ENCODE results near the gene NLRP6. TPM values are rescaled to one million over a fixed set of nuclear protein-coding genes. Genes with fewer than 3 reads are reported as not detected.
"Not testable (repeated sequence)": the region's sequence is repeated elsewhere in the genome, so short reads cannot be mapped to it uniquely, and the experiment has no call there.

NLRP6 gene
- total RNA-seq, 2 experiments from 2014 or later = 3.8 to 6.9 TPM

DNA sequence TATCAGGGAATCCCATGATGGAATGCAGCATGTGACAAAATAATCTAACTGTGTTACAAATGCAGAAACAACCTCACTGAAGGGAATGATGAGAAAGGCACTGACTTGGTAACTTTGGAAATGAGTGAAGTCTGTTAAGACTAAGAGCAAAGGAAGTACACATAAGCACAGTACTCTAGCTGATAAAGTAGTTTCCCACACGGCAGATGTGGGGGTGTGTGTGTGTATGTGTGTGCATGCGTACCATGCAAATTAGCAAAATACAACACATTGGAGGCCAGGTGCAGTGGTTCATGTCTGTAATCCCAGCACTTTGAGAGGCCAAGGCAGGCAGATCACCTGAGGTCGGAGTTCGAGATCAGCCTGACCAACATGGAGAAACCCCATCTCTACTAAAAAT, 16.6 kb upstream of the NLRP6 start:
- CTCF ChIA-PET = interaction anchor here (1.7 to 6.5 kb wide), 2 partner anchors 11 to 97 kb away, joined by 4 to 45 read pairs; no protein-coding TSS in a partner anchor

DNA sequence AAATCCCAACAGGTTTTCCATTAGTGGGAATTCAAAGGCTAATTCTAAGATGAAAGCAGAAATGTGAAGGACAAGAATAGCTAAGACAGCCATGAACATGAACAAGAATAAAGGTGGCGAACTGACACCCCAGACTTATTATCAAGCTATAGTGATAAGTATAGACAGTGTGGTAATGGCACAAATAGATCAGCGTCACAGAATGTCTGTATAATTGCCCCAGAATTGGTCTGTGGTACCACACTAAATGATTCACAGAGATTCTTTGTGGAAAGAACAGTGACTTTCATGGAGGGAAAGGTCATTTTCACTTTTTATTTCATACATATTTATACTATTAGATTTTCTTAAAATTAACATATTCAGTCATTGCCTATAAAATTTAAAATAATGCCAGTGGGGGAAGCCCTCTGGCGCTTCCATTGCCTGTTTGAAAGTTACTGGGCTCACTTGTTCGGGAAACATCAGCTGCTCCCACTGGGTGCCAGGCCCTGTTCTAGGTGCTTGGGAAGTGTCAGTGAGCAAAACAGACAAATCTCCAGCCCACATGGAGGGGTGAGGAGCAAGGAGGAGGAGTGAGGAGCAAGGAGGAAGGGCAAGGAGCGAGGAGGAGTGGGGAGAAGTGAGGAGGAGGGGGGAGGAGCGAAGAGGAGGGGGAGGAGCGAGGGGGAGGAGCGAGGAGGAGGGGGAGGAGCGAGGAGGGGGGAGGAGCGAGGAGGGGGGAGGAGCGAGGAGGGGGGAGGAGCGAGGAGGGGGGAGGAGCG, 11.3 kb upstream of the NLRP6 start:
- peaks cover 34% of the 10 kb centered on the region for H3K4me1 Mint-ChIP-seq
- H3K4me3 Mint-ChIP-seq = peak overlapping the region; percentile 7
- no peak for ATAC-seq
- CTCF ChIA-PET = interaction anchor here (1.3 to 4.2 kb wide), 8 partner anchors 10 to 60 kb away, joined by 3 to 35 read pairs (median 8); partner anchors contain the start of genes BET1L, IFITM2, NLRP6 and PGGHG
- no peaks in the 10 kb centered on the region for H3K9me3 Mint-ChIP-seq (ENCODE audit: low read depth)
- peaks cover 5% of the 10 kb centered on the region for H3K36me3 Mint-ChIP-seq
- no peak overlapping the region for H3K27ac Mint-ChIP-seq
- H3K27me3 Mint-ChIP-seq = no peaks in the 10 kb centered on the region
- DNase-seq = no peak

More for the DNA sequence above, 16.6 kb upstream of the NLRP6 start:
- no peaks in the 10 kb centered on the region for H3K36me3 Mint-ChIP-seq
- no peaks in the 10 kb centered on the region for H3K9me3 Mint-ChIP-seq (ENCODE audit: low read depth)
- H3K27ac Mint-ChIP-seq = no peak overlapping the region
- H3K4me3 Mint-ChIP-seq = no peak overlapping the region
- peaks cover 2% of the 10 kb centered on the region for H3K27me3 Mint-ChIP-seq
- peaks cover 4% of the 10 kb centered on the region for H3K4me1 Mint-ChIP-seq
- DNase-seq (no peak), ATAC-seq (no peak)

DNA sequence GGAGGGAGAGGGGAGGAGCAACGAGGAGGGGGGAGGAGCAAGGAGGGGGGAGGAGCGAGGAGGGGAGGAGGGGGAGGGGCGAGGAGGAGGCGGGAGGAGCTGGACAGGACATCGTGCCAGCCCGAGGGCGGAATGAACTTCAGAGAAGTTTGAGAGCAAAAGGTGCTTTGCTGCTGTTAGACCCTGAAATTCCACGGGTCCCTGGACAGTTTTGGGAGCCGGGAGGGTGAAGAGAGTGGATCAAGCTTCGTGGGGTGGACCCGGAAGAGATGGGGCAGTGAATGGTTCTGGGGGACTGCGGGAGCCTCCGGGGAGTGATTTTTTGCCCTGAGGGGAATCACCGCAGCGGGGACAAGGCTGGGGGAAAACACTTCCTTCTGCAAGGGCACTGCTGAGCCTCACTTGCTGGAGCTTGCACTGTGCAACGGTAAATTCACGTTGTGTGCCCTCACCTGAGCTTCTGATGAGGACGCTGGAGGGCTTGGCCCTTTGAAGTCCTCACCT, 10.7 kb upstream of the NLRP6 start:
- peak; percentile 81 for DNase-seq
- H3K27me3 Mint-ChIP-seq = peaks cover 1% of the 10 kb centered on the region
- H3K36me3 Mint-ChIP-seq = peaks cover 5% of the 10 kb centered on the region

DNA sequence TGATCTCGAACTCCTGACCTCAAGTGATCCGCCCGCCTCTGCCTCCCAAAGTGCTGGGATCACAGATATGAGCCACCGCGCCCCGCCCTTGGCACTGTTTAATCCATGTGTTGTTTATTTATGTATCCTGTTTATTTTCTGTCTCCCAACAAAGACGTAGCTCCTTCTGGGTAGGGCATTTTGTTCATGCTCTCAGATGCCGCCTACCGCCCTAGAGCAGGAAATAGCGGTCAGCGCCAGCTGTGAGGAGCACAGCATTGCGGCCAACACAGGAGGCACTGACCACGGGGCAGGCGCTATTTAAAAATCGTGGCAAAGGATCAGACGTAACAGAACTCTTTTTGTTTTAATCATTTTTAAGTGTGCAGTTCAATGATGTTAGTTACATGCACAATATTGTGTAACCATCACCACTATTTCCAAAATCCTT, 9.5 kb upstream of the NLRP6 start:
- CTCF ChIA-PET = interaction anchor here (1.0 to 4.2 kb wide), 6 partner anchors 12 to 249 kb away, joined by 5 to 35 read pairs (median 10); partner anchors contain the start of genes IFITM2, NLRP6 and PGGHG
- not testable (repeated sequence) for H3K9me3 Mint-ChIP-seq (ENCODE audit: low read depth)

More for the DNA sequence above, 10.7 kb upstream of the NLRP6 start:
- H3K4me1 Mint-ChIP-seq = peaks cover 32% of the 10 kb centered on the region
- peak overlapping the region; percentile 97 for H3K27ac Mint-ChIP-seq
- ATAC-seq = peak; percentile 48
- peak overlapping the region; percentile 86 for H3K4me3 Mint-ChIP-seq
- CTCF ChIA-PET = interaction anchor here (0.8 to 4.2 kb wide), 10 partner anchors 9 to 250 kb away, joined by 3 to 35 read pairs (median 6); partner anchors contain the start of genes BET1L, IFITM2, NLRP6 and PGGHG
- H3K9me3 Mint-ChIP-seq (ENCODE audit: low read depth) = no peaks in the 10 kb centered on the region

DNA sequence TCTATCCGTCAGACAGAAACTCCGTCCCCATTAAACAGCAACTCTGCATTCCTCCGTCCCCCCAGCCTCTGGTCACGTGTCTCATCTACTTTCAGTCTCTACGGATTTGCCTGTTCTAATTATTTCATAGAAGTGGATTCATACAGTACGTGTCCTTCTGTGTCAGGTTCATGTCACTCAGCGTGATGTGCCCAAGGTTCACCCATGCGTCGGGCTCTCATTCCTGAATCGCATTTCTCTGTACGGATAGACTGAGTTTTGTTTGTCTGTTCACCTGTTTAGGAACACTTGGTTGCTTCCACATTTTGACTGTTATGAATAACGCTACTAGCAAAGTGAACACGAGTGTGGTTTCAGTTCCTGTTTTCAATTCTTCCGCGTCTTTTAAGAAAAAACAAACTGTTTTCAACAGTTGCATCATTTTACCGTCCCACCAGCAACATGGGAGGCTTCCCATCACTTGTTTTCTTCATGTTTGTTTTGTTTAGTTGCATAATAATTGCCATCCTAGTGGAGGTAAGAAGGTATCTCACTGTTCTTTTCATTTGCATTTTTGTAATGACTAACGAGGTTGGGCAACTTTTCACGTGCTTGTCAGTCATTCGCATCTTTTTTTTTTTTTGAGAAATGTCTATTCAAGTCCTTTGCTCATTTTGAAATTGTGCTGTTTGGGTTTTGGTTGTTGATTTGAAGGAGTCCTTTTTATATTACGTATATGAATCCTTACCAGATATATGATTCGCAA, 8.9 kb upstream of the NLRP6 start:
- peak; percentile 57 for ATAC-seq
- H3K27ac Mint-ChIP-seq = peak overlapping the region; percentile 97
- H3K4me3 Mint-ChIP-seq = peak overlapping the region; percentile 86
- peak; percentile 80 for DNase-seq
- H3K9me3 Mint-ChIP-seq (ENCODE audit: low read depth) = no peaks in the 10 kb centered on the region
- H3K4me1 Mint-ChIP-seq = peaks cover 32% of the 10 kb centered on the region
- CTCF ChIA-PET = interaction anchor here (1.0 to 4.2 kb wide), 5 partner anchors 11 to 179 kb away, joined by 6 to 35 read pairs (median 10); partner anchors contain the start of genes IFITM2, NLRP6 and PGGHG
- H3K27me3 Mint-ChIP-seq = peaks cover 11% of the 10 kb centered on the region
- H3K36me3 Mint-ChIP-seq = peaks cover 5% of the 10 kb centered on the region

More for the DNA sequence above, 9.5 kb upstream of the NLRP6 start:
- ATAC-seq = peak; percentile 54
- Mint-ChIP-seq H3K27ac (peak overlapping the region; percentile 97), H3K4me3 (peak overlapping the region; percentile 86), H3K4me1 (peaks cover 32% of the 10 kb centered on the region)
- not testable (repeated sequence) for H3K27me3 Mint-ChIP-seq, H3K36me3 Mint-ChIP-seq
- peak; percentile 90 for DNase-seq

DNA sequence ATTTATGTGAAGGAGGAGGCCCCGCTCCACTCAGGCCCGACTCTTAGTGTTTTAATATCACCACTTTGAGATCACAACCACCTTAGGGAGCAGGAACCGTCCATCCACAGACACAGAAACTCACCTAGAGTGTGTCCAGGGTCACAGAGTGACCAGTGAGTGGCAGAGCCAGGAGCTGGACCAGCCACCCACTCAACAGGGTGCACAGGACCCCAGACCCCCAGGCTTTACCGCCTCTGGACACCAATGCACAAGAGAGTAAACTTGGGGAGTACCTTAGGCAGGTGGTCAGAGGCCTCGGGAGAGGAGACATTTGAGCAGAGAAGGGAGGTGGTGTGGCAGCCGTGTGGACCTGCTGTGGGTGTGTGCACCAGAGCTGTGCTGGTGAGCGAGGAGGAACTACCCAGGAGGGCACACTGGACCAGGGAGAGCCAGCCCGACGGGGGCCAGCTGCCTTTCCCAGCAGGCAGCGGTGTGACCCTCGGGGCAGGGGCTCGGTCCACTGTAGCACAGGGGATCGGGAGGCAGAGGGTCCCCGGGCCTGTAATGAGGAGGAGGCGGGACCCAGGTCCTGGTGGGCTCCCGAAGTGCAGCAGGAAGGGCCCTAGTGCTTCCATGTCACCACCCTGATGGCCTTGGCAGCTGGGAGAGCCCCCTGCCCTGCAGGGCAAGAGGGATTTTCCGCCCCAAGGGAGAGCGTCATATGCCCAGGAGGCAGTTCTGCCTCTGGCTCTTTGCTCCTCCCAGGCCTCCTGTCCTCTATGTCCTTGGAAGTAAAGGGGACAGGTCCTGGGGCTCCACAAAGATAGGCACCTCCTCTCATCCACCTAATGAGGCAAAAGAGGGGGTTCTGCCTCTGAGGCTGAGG, 7.5 kb upstream of the NLRP6 start:
- peaks cover 5% of the 10 kb centered on the region for H3K36me3 Mint-ChIP-seq
- CTCF ChIA-PET = no interaction called here
- peaks cover 32% of the 10 kb centered on the region for H3K4me1 Mint-ChIP-seq
- H3K27ac Mint-ChIP-seq = no peak overlapping the region
- ATAC-seq (no peak), DNase-seq (peak; percentile 39)
- H3K27me3 Mint-ChIP-seq = peaks cover 20% of the 10 kb centered on the region
- H3K4me3 Mint-ChIP-seq = no peak overlapping the region
- no peaks in the 10 kb centered on the region for H3K9me3 Mint-ChIP-seq (ENCODE audit: low read depth)

DNA sequence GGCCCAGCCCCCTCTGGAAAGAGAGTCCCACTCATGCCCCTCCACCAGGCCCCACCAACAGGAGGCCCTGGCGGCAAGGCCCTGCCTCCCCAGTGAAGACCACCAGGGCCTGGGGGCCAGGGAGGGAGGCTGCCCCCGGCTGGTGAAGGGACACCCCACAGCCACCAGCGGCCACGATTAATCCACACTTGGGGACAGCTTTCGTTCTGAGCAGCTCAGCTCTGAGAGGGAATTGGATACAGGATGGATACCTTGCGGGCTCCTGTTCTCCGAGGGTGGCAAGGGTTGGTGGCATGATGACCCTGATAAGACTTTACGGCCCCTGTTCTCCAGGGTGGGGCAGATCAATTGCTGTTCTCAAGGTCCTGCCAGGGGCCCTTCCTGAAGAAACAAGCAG, 6.9 kb upstream of the NLRP6 start:
- no peak overlapping the region for H3K4me3 Mint-ChIP-seq
- CTCF ChIA-PET = no interaction called here
- no peak overlapping the region for H3K27ac Mint-ChIP-seq
- H3K4me1 Mint-ChIP-seq = peaks cover 32% of the 10 kb centered on the region
- peaks cover 9% of the 10 kb centered on the region for H3K36me3 Mint-ChIP-seq
- H3K27me3 Mint-ChIP-seq = peaks cover 25% of the 10 kb centered on the region
- no peak for ATAC-seq
- DNase-seq = no peak
- H3K9me3 Mint-ChIP-seq (ENCODE audit: low read depth) = no peaks in the 10 kb centered on the region

DNA sequence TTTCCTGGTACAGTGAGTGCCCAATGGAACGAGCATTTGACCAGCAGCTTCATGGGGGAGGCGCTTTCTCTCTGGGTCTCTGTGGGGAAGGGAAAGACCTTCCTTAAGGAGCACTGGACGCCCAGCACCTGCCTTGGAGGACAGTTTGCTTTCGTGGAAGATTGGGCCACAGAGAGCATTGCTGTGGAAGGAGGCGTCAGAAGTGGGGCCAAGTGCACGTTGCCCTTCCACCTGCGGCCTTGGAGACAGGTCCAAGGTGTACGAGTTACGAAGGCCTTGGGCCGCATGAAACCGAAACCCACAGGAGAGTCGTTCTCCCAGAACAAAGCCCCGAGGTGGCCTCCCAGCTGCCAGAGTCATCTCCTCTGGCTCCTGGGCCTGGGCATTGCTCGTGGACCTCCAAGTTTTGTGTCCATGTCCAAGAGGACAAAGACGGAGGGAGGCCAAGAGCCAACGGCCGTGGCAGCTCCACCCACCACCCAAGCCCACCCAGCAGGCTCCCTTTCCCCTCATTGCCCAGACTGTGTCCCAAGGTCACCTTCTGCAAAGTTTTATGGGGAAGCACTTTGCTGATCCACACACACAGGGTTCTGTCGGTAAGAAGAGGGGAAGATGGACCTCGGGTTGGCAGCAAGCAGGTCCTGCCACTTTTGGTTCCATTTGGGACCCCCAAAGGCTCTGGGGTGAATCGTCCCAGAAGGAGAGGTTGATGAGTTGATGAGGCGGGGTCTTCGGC, 5.8 kb upstream of the NLRP6 start:
- CTCF ChIA-PET = interaction anchor here (1.1 to 2.0 kb wide), 2 partner anchors 33 to 176 kb away, joined by 3 to 5 read pairs; no protein-coding TSS in a partner anchor
- peaks cover 28% of the 10 kb centered on the region for H3K4me1 Mint-ChIP-seq
- no peak overlapping the region for H3K27ac Mint-ChIP-seq
- no peak overlapping the region for H3K4me3 Mint-ChIP-seq
- peaks cover 16% of the 10 kb centered on the region for H3K36me3 Mint-ChIP-seq
- no peaks in the 10 kb centered on the region for H3K9me3 Mint-ChIP-seq (ENCODE audit: low read depth)
- H3K27me3 Mint-ChIP-seq = peaks cover 32% of the 10 kb centered on the region
- ATAC-seq (no peak), DNase-seq (peak; percentile 38)

DNA sequence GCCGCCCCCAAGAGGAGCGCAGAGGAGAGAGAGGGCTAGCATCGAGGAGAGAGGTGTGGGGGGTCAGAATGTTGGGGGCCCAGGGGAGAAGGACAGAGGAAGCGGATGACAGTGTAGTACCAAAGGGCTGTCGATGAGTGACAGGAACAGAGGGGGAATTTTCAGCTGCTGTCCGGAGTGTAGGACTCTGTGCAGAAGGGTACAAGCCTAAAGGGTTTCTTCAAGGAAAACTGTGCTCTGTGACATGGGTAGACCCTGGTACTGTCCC, 5.3 kb upstream of the NLRP6 start:
- H3K27ac Mint-ChIP-seq = no peak overlapping the region
- no peak overlapping the region for H3K4me3 Mint-ChIP-seq
- peaks cover 38% of the 10 kb centered on the region for H3K27me3 Mint-ChIP-seq
- CTCF ChIA-PET = interaction anchor here (1.1 to 2.0 kb wide), 2 partner anchors 32 to 175 kb away, joined by 3 to 5 read pairs; no protein-coding TSS in a partner anchor
- H3K36me3 Mint-ChIP-seq = peaks cover 21% of the 10 kb centered on the region
- peaks cover 3% of the 10 kb centered on the region for H3K9me3 Mint-ChIP-seq (ENCODE audit: low read depth)
- ATAC-seq (no peak), DNase-seq (peak; percentile 37)
- peaks cover 29% of the 10 kb centered on the region for H3K4me1 Mint-ChIP-seq

DNA sequence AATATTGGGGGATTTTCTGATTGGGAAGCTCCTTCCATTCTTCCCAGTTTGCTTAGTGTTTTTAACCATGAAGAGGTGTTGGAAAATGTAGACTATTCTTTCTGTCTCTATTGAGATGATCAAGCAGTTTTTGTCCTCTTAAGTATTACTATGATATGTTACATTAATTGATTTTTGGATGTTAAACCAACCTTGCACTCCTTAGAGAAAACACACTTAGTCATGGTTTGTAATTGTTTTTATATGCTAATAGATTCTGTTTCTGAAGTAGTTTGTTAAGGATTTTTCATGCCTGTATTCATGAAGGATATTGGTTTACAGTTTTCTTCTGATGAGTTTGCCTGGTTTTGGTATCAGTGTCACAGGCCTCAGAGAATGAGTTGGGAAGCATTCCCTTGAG, 2.0 kb upstream of the NLRP6 start:
- ATAC-seq = no peak
- H3K4me1 Mint-ChIP-seq = peaks cover 23% of the 10 kb centered on the region
- no peak for DNase-seq
- H3K9me3 Mint-ChIP-seq (ENCODE audit: low read depth) = peaks cover 3% of the 10 kb centered on the region
- peaks cover 55% of the 10 kb centered on the region for H3K27me3 Mint-ChIP-seq
- no peak overlapping the region for H3K27ac Mint-ChIP-seq
- CTCF ChIA-PET = interaction anchor here (0.7 to 1.5 kb wide), 4 partner anchors 9 to 29 kb away, joined by 3 to 5 read pairs (median 3); no protein-coding TSS in a partner anchor
- H3K36me3 Mint-ChIP-seq = peaks cover 18% of the 10 kb centered on the region
- no peak overlapping the region for H3K4me3 Mint-ChIP-seq

DNA sequence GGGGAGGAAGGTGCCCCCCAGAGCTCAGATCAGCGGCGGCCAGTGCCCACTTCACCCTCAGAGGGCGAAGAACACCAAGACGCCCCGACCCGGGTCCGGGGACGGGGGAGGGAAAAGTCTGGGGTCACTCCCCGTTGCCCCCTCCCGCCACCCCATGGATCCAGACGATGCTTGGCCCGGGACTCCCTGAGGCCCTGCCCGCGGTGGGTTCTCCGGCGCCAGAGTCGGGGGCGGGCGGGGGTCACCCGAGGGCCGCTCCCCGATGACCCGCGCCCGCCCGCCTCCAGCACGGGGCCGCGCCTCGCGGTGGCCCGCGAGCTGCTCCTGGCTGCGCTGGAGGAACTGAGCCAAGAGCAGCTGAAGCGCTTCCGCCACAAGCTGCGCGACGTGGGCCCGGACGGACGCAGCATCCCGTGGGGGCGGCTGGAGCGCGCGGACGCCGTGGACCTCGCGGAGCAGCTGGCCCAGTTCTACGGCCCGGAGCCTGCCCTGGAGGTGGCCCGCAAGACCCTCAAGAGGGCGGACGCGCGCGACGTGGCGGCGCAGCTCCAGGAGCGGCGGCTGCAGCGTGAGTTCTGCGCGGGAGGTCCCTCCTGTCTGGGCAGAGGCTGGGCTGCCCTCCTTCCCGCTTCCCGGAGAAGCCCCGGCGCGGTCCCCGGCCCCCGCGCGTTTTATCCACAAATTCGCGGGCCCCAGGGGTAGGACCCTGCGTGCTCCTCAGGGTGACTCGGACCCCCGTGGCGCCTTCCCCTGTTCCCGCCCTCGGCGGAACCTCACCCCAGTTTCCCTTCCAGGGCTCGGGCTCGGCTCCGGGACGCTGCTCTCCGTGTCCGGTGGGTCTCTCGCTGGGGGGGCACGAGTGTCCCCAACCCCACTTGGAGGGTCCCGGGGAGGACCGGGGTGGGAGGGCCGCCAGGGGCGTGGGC, 1.1 kb downstream of the NLRP6 start:
- Mint-ChIP-seq H3K9me3 (ENCODE audit: low read depth) (peaks cover 3% of the 10 kb centered on the region), H3K4me1 (peaks cover 46% of the 10 kb centered on the region), H3K36me3 (peaks cover 25% of the 10 kb centered on the region), H3K4me3 (no peak overlapping the region), H3K27ac (no peak overlapping the region), H3K27me3 (peaks cover 65% of the 10 kb centered on the region)
- CTCF ChIA-PET = interaction anchor here (1.0 to 5.2 kb wide), 9 partner anchors 11 to 89 kb away, joined by 3 to 29 read pairs (median 7); no protein-coding TSS in a partner anchor
- peak; percentile 13 for ATAC-seq
- DNase-seq = peak; percentile 42
